Naive thymus-derived CD8-positive, alpha-beta T cell (primary cell): ENCODE measurements around the gene GLRX5. TPM values are rescaled to one million over a fixed set of nuclear protein-coding genes. Genes with fewer than 3 reads are reported as not detected.

Experiments used
- ATAC-seq, 2 donors: fragments of 150-1000 bp; cut with Tn5 transposase in 1 of 2; sonication (Bioruptor Pico), chemical (Tn5 transposase) in 1 of 2; 1 replicate in 1 of 2; 2 replicates in 1 of 2; pipeline ENCODE4 v1.10.0; 2021; ENCODE audit warnings: mild to moderate bottlenecking in 2 of 2, moderate library complexity in 2 of 2
- POLR2A ChIA-PET: fragments of 350-600 bp; sonication (Branson Sonifier 250); formaldehyde crosslinking; loops from one replicate; lab custom pipeline; 2021; ENCODE audit warnings: antibody characterized with exemption; lab: Charles Lee
- DNase-seq, 10 donors: peaks; one replicate each; pipeline versions ENCODE4 v3.0.0 to v3.0.0-alpha.2; 2020 to 2022
- H3K27ac Mint-ChIP-seq, 10 donors: one replicate each; pipeline ENCODE4 v1.8.0; 2020 to 2022; ENCODE audit warnings: mild to moderate bottlenecking in 10 of 10, mixed read lengths in 10 of 10, moderate library complexity in 4 of 10, inconsistent platforms in 1 of 10
- H3K27me3 Mint-ChIP-seq, 5 donors: one replicate each; pipeline ENCODE4 v1.8.0; 2021 to 2022; ENCODE audit warnings: mixed read lengths in 5 of 5
- H3K36me3 Mint-ChIP-seq, 3 donors: one replicate each; pipeline ENCODE4 v1.8.0; 2020 to 2022; ENCODE audit warnings: mixed read lengths in 3 of 3, mild to moderate bottlenecking in 2 of 3, inconsistent platforms in 1 of 3
- H3K4me1 Mint-ChIP-seq, 4 donors: one replicate each; pipeline ENCODE4 v1.8.0; 2021 to 2022; ENCODE audit warnings: mixed read lengths in 4 of 4
- H3K4me3 Mint-ChIP-seq, 10 donors: one replicate each; pipeline ENCODE4 v1.8.0; 2020 to 2022; ENCODE audit warnings: mild to moderate bottlenecking in 10 of 10, mixed read lengths in 10 of 10, moderate library complexity in 6 of 10, inconsistent platforms in 1 of 10
- H3K9me3 Mint-ChIP-seq, 9 donors: one replicate each; pipeline ENCODE4 v1.8.0; 2020 to 2022; ENCODE audit warnings: mixed read lengths in 9 of 9, mild to moderate bottlenecking in 3 of 9, inconsistent platforms in 1 of 9, moderate library complexity in 1 of 9
- polyA plus RNA-seq, 3 donors: library from polyadenylated mRNA; unstranded; fragments of 300-500 nt; fragmentation: Illumina TruSeq; gene quantifications; one replicate each; pipeline ENCODE4 v1.2.3, GENCODE V29; 2021
- total RNA-seq, 8 experiments: library from RNA in 2 of 8; stranded (reverse) in 2 of 8; gene quantifications; one replicate each; pipeline ENCODE4 v1.2.3 and lab custom pipeline; 2021 to 2026

GLRX5 gene
- total and polyA plus RNA-seq, 5 experiments from 2014 or later, result 17.9 to 87.6 (median 61.6) TPM

DNA sequence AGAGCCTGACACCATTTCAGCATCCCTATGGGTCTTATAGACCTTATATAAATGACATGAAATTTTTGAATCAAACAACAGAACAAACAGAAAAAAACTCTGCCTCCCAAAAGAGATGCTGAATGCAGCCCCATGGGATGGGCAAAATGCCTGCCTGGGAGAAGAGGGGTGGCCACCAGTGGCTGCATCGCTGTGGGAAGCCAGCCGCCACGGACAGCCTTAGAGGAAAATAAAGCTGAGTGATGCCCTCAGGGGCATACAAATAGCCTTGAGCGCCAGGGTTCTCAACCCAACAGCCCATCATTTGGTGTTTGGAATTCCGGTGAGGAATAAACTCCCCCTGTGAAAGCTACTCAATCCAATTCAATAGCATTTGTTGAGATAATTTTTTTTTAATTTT lies 41.3 kb upstream of the GLRX5 start:
- DNase-seq (no peak), ATAC-seq (no peak)
- peaks cover 25 to 75% (median 61%) of the 10 kb centered on the region in 4 donors for H3K4me1 Mint-ChIP-seq
- no peak overlapping the region for H3K4me3 Mint-ChIP-seq
- no peaks in the 10 kb centered on the region for H3K27me3 Mint-ChIP-seq
- peak overlapping the region in 2 of 10 donors; percentile 50 to 56 for H3K27ac Mint-ChIP-seq
- H3K36me3 Mint-ChIP-seq, result peaks cover 0 to 7% (median 2%) of the 10 kb centered on the region in 3 donors
- H3K9me3 Mint-ChIP-seq, result no peaks in the 10 kb centered on the region
- POLR2A ChIA-PET, result interaction anchor here (0.9 to 1.0 kb wide), 2 partner anchors 23 to 35 kb away, joined by 3 to 4 read pairs; partner anchors contain the start of gene SYNE3

DNA sequence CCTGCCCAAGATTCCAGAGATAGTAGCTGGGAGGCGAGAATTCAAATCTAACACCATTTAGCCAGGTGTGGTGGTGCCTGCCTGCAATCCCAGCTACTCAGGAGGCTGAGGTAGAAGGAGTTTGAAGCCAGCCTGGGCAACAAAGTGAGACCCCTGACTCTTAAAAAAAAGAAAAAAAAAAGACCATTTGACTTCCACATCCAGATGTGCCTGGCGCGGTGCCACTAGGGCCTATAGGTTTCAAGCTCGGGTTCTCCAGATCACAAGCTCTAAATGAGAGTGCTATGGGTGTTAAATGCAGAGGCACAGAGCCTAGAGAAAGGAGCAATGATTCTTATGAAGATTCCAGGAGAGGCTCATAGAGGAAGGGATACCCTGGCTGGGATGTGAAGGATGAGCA lies 40.9 kb upstream of the GLRX5 start:
- peaks cover 0 to 7% (median 2%) of the 10 kb centered on the region in 3 donors for H3K36me3 Mint-ChIP-seq
- no peak for ATAC-seq
- H3K4me1 Mint-ChIP-seq, result peaks cover 23 to 76% (median 65%) of the 10 kb centered on the region in 4 donors
- peak overlapping the region in 8 of 10 donors; percentile 22 to 81 (median 69) for H3K27ac Mint-ChIP-seq
- no peaks in the 10 kb centered on the region for H3K27me3 Mint-ChIP-seq
- H3K4me3 Mint-ChIP-seq, result peak overlapping the region in 1 of 10 donors; percentile 1
- no peak for DNase-seq
- no peaks in the 10 kb centered on the region for H3K9me3 Mint-ChIP-seq
- POLR2A ChIA-PET, result interaction anchor here (0.9 to 1.0 kb wide), 2 partner anchors 22 to 35 kb away, joined by 3 to 4 read pairs; partner anchors contain the start of gene SYNE3

DNA sequence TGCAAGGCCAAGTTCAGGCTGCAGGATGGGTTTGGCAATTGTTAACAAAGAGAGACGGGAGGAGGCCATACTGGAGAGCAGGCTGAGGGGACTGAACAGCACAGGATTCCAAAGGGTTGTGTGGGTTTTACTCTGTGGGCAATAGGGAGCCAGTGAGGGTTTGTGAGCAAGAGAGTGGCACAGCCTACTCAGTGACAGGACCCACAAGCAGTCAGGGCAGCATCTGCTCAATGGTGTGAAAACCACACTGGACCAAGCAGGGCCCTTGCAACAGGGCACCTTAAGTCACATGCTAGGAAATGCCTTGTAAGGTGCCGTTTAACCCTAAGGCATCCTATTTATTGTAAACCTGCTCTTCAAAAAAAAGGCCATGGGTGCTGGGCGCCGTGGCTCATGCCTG lies 40.4 kb upstream of the GLRX5 start:
- H3K27ac Mint-ChIP-seq, result peak overlapping the region in 9 of 10 donors; percentile 2 to 81 (median 73)
- DNase-seq, result no peak
- no peak for ATAC-seq
- H3K4me1 Mint-ChIP-seq, result peaks cover 23 to 76% (median 67%) of the 10 kb centered on the region in 4 donors
- peaks cover 0 to 7% (median 2%) of the 10 kb centered on the region in 3 donors for H3K36me3 Mint-ChIP-seq
- peak overlapping the region in 1 of 10 donors; percentile 1 for H3K4me3 Mint-ChIP-seq
- POLR2A ChIA-PET, result interaction anchor here (1.0 kb wide), 1 partner anchor 36 kb away, joined by 3 read pairs; no protein-coding TSS in a partner anchor
- no peaks in the 10 kb centered on the region for H3K27me3 Mint-ChIP-seq
- H3K9me3 Mint-ChIP-seq, result no peaks in the 10 kb centered on the region

DNA sequence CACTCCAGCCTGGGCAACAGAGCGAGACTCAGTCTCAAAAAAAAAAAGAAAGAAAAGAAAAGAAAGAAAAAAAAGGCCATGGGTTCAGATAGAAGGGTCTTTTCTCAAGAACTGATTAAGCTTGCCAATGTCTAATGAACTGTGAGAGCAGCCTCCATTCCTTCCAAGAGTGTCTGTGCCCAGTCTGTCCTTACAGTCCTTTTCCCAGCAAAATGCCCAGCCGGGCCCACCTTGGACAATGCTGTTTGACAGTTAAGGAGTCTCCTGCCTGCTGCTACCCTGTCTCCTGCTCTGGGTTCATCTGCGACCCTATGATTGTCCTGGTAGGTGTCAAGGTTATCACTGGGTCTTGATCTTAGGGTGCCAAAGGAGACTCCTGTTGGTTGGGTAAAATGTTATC lies 39.8 kb upstream of the GLRX5 start:
- H3K4me1 Mint-ChIP-seq, result peaks cover 23 to 74% (median 70%) of the 10 kb centered on the region in 4 donors
- POLR2A ChIA-PET, result no interaction called here
- H3K4me3 Mint-ChIP-seq, result peak overlapping the region in 6 of 10 donors; percentile 22 to 67 (median 32)
- no peak for DNase-seq
- no peak for ATAC-seq
- H3K36me3 Mint-ChIP-seq, result peaks cover 0 to 7% (median 4%) of the 10 kb centered on the region in 3 donors
- H3K27ac Mint-ChIP-seq, result peak overlapping the region; percentile 73 to 93 (median 88)
- H3K9me3 Mint-ChIP-seq, result no peaks in the 10 kb centered on the region
- no peaks in the 10 kb centered on the region for H3K27me3 Mint-ChIP-seq

DNA sequence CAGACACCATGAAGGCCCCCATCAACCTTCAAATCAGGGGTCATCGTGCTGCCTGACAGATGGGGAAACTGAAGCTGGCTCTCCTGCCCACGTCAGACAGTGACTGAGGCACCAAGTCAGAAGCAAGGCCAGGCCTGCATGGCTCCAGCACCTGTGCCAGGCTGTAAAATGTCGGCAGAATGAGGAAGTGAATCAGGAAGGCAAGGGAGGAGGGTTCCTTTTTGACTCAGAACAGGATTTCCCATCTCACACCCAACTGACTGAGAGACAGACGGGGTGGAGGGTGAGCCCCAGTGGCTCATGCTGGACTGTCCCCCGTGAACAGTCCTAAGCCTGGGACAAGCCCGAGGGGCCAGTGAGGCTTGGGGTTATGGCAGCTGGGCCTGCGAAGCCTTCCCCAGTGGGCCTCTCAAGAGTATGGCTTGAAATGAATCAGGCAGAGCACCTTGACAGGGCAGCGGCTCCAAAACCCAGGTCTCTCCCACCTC lies 39.3 kb upstream of the GLRX5 start:
- Mint-ChIP-seq H3K4me1 (peaks cover 24 to 72% (median 71%) of the 10 kb centered on the region in 4 donors), H3K4me3 (peak overlapping the region in 7 of 10 donors; percentile 22 to 67 (median 39)), H3K9me3 (no peaks in the 10 kb centered on the region), H3K27me3 (no peaks in the 10 kb centered on the region), H3K27ac (peak overlapping the region; percentile 73 to 93 (median 88)), H3K36me3 (peaks cover under 1 to 8% (median 7%) of the 10 kb centered on the region in 3 donors)
- ATAC-seq (peak; percentile 32 to 58), DNase-seq (peak in 1 of 10 donors; percentile 13)
- POLR2A ChIA-PET, result interaction anchor here (0.9 to 1.5 kb wide), 3 partner anchors 21 to 32 kb away, joined by 3 to 5 read pairs (median 4); partner anchors contain the start of gene SYNE3

DNA sequence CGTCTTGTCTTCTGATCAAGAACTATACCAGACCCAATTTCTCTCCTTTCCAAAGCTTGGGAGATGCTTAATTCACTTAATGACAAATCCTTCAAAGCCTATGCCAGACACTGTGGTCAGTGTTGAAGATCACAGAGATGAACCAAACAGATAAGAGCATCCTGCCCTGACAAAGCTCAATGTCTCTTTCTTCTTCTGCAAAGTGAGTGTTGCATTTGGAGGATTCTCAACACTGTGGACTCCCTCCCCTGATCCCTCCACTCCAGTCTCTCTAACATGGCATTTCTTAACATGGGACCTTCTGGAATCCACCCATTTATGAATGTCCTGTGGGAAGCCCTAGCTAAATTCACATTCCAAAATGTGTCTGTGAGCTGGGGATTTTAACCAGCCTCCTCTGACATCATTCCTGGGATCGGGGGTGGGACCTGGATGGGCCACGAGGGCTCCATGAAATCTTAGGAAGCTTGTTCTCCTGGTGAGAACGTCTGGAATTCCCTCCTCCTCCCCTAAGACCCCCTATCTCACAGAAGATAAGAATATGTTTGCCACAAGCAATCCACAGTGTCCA lies 38.7 kb upstream of the GLRX5 start:
- no peaks in the 10 kb centered on the region for H3K27me3 Mint-ChIP-seq
- H3K36me3 Mint-ChIP-seq, result peaks cover 6 to 13% (median 11%) of the 10 kb centered on the region in 3 donors
- no peaks in the 10 kb centered on the region for H3K9me3 Mint-ChIP-seq
- peak overlapping the region; percentile 26 to 93 (median 86) for H3K27ac Mint-ChIP-seq
- DNase-seq (peak in 1 of 10 donors; percentile 26), ATAC-seq (peak; percentile 60 to 65)
- POLR2A ChIA-PET, result interaction anchor here (0.9 to 1.5 kb wide), 4 partner anchors 20 to 33 kb away, joined by 3 to 5 read pairs (median 4); partner anchors contain the start of gene SYNE3
- peak overlapping the region in 6 of 10 donors; percentile 15 to 46 (median 31) for H3K4me3 Mint-ChIP-seq
- H3K4me1 Mint-ChIP-seq, result peaks cover 24 to 71% (median 71%) of the 10 kb centered on the region in 4 donors

DNA sequence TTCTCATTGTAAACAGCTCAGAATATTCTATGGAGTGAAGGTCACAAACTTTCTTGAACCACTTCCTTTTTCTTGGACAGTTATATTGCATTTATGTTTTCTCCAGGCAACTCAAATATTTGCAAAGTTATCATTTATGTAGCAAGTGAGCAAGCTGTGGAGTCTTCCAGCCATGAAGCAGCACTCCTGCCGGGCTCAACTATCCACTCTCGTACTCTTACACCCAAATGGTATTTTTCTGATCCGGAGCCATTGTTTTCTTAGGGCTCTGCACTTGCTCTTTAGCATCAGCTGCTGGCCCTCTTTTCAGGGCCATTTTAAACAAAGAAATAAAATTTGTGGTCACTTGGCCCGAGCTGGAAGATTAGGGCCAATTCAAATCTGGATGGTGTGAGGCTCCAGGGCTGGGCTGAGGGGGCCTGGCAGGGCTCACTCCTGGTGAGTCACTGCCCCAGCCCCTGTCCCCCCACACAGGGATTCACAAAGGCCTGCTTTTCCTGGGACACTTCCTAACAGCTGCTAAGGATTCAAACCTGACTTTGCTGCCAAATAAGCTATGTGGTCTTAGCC lies 38.1 kb upstream of the GLRX5 start:
- no peaks in the 10 kb centered on the region for H3K9me3 Mint-ChIP-seq

DNA sequence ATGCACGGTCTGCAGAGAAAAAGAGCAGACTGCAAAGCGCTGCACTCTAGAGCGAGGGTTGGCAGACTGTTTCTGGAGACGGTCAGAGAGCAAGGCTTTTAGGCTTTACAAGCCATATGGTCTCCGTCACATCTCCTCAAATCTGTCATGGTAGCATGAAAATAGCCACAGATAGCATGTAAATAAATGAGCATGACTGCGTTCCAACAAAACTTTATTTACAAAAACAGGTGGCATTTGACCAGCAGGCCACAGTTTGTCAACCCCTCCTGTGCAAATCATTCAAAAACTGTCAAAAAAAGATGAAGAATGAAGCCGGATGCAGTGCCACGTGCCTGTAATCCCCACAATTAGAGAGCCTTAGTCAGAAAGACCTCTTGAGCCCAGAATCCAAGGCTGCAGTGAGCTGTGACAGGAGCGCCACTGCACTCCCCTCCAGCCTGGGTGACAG lies 37.3 kb upstream of the GLRX5 start:
- Mint-ChIP-seq H3K4me3 (peak overlapping the region in 1 of 10 donors; percentile 45), H3K36me3 (peaks cover 7 to 17% (median 8%) of the 10 kb centered on the region in 3 donors), H3K27me3 (no peaks in the 10 kb centered on the region), H3K4me1 (peaks cover 25 to 79% (median 73%) of the 10 kb centered on the region in 4 donors), H3K27ac (peak overlapping the region in 3 of 10 donors; percentile 46 to 81 (median 50)), H3K9me3 (no peaks in the 10 kb centered on the region)
- ATAC-seq, result no peak
- no peak for DNase-seq
- POLR2A ChIA-PET, result interaction anchor here (1.3 kb wide), 1 partner anchor 16 kb away, joined by 4 read pairs; no protein-coding TSS in a partner anchor

More for the DNA sequence above, 38.1 kb upstream of the GLRX5 start:
- no peak for DNase-seq
- no peaks in the 10 kb centered on the region for H3K27me3 Mint-ChIP-seq
- POLR2A ChIA-PET, result interaction anchor here (0.9 to 1.5 kb wide), 5 partner anchors 17 to 33 kb away, joined by 3 to 5 read pairs (median 4); partner anchors contain the start of gene SYNE3
- H3K36me3 Mint-ChIP-seq, result peaks cover 8 to 16% (median 11%) of the 10 kb centered on the region in 3 donors
- H3K4me1 Mint-ChIP-seq, result peaks cover 25 to 74% (median 71%) of the 10 kb centered on the region in 4 donors
- peak overlapping the region in 8 of 10 donors; percentile 62 to 93 (median 82) for H3K27ac Mint-ChIP-seq
- H3K4me3 Mint-ChIP-seq, result peak overlapping the region in 7 of 10 donors; percentile 10 to 46 (median 24)
- no peak for ATAC-seq

DNA sequence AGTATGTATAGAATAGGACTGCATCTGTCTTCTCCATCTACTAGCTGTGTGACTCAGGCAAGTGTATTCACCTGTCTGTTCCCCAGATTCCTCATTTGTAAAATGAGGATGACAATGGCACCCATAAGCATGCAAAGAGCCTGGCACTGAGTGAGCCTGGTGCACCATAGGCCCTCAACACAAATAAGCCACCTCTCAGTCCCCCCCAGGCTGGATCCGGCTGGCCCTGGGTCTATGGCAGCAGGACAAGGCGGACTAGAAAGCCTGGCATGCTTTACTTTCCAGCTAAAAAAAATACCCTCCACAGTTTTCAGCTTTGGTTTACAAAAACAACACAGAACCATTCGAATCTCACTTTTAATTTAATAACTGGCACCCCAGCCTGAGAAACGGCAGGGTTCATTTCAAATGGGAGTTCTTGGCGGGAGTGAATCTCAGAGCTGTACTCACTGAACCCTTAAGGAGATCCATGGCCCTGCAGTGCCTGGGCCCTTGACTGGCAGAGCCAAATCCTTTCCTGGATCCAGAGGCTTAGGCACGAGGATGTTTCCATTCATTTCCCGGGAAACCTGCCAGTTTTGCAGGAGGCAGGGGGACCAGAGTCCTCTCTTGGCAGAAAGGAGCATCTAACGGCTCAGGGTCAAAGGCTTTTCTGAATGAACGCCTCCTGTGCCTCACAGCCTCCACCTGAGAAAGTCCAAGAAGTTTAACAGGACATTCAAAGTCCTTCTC lies 36.1 kb upstream of the GLRX5 start:
- peak overlapping the region in 3 of 10 donors; percentile 11 to 53 (median 41) for H3K27ac Mint-ChIP-seq
- ATAC-seq, result no peak
- POLR2A ChIA-PET, result no interaction called here
- no peak for DNase-seq
- H3K36me3 Mint-ChIP-seq, result peaks cover 6 to 27% (median 8%) of the 10 kb centered on the region in 3 donors
- peak overlapping the region in 2 of 10 donors; percentile 15 to 39 for H3K4me3 Mint-ChIP-seq
- H3K27me3 Mint-ChIP-seq, result no peaks in the 10 kb centered on the region
- peaks cover 27 to 84% (median 80%) of the 10 kb centered on the region in 4 donors for H3K4me1 Mint-ChIP-seq
- no peaks in the 10 kb centered on the region for H3K9me3 Mint-ChIP-seq

DNA sequence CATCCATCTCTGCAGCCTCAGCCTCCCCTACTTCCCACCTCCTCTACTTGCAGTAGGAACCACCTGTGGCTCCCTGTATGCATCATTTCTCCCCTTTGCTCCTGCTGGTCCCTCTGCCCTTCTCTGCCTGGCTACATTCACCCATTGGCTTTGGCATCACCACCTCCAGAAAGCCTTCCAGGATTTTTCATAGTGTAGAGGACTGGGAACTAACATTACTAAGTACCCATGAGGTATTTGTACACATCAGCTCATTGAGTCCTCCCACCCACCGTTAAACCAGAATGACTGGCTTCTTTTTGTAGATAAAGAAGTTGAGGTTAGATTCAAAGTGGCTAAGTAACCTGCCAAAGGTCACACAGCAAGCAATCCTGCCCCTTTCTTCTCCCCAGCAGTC lies 35.5 kb upstream of the GLRX5 start:
- Mint-ChIP-seq H3K27ac (peak overlapping the region in 5 of 10 donors; percentile 11 to 56 (median 51)), H3K36me3 (peaks cover 6 to 27% (median 8%) of the 10 kb centered on the region in 3 donors)

DNA sequence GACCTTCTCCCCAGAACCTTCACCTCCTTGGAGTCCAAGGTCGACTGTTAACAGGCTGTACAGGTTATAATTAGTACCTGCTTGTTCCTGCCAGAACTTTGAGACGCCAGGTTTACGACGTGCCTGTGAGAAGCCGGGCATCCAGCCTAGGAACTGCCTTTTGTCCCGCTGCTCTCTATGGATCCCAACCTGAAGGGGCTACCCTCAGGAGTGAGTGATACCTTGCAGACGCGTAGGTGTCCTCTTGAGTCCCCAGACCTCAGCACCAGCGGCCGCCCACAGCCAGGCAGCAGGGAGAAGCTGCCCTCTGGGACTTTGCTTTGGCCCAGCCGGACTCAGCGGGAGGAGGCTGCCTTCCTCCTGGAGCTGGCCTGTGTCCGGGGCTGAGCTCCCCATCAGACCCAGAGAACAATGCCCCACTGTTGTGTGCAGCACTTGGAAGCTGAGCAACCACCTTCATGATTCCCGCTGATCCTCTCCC lies 34.6 kb upstream of the GLRX5 start:
- H3K4me1 Mint-ChIP-seq, result peaks cover 29 to 86% (median 81%) of the 10 kb centered on the region in 4 donors
- no peaks in the 10 kb centered on the region for H3K27me3 Mint-ChIP-seq
- peaks cover 6 to 28% (median 8%) of the 10 kb centered on the region in 3 donors for H3K36me3 Mint-ChIP-seq
- no peaks in the 10 kb centered on the region for H3K9me3 Mint-ChIP-seq
- no peak for DNase-seq
- H3K4me3 Mint-ChIP-seq, result peak overlapping the region in 1 of 10 donors; percentile 44
- POLR2A ChIA-PET, result interaction anchor here (1.1 kb wide), 1 partner anchor 16 kb away, joined by 3 read pairs; the partner anchor contains the start of gene SYNE3
- H3K27ac Mint-ChIP-seq, result peak overlapping the region in 4 of 10 donors; percentile 3 to 75 (median 11)
- ATAC-seq, result no peak

More for the DNA sequence above, 35.5 kb upstream of the GLRX5 start:
- H3K4me1 Mint-ChIP-seq, result peaks cover 26 to 83% (median 81%) of the 10 kb centered on the region in 4 donors
- H3K27me3 Mint-ChIP-seq, result no peaks in the 10 kb centered on the region
- DNase-seq, result no peak
- ATAC-seq, result no peak
- no peaks in the 10 kb centered on the region for H3K9me3 Mint-ChIP-seq
- H3K4me3 Mint-ChIP-seq, result peak overlapping the region in 1 of 10 donors; percentile 39
- POLR2A ChIA-PET, result no interaction called here
